Fibroblast of mammary gland (primary cell): ENCODE results near the gene NTM.

ENCODE experiments used
- DNase-seq: peaks from one replicate; pipeline ENCODE4 v3.0.0-alpha.2; 2010; ENCODE audit warnings: low read depth
- H3K4me3 ChIP-seq: 2 replicates; pipeline ENCODE4 v1.5.1; 2011; ENCODE audit warnings: low read depth, mild to moderate bottlenecking, low read length, moderate library complexity; ENCODE audit not compliant: control insufficient read depth
- CTCF ChIP-seq: conservative IDR thresholded peaks from 2 replicates; pipeline ENCODE4 v1.5.1; 2011; ENCODE audit warnings: low read depth, low read length, inconsistent platforms; ENCODE audit not compliant: control insufficient read depth, insufficient read depth

Gene NTM

GRCh38 chr11:132096132-132096825 is 725.9 kb downstream of the NTM start:
- no peak overlapping the region for H3K4me3 ChIP-seq
- no peak for DNase-seq
- TF ChIP-seq CTCF = no peak

GRCh38 chr11:132099692-132100091 is 729.3 kb downstream of the NTM start:
- TF ChIP-seq CTCF = peak; percentile 42
- no peak overlapping the region for H3K4me3 ChIP-seq
- peak; percentile 5 for DNase-seq

DNA sequence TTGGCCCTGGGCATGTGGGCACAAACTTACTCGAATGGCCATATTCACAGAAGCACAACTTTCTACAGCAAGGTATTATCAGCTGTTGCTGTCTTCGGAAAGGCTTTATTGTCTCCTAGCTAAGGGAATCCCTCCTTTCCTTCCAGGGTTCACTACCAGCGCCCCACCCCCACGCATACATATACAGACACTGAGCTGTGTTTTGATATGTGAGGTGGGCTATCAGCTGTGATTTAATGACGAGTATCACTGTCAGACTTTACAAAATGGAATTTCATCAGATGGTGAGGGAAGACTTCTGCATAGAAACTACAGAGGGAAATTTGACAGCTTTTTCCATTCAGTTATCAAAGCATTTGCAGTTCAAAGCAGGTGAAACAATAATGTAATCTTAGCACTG is 730.2 kb downstream of the NTM start:
- no peak for DNase-seq
- TF ChIP-seq CTCF = no peak
- no peak overlapping the region for H3K4me3 ChIP-seq

DNA sequence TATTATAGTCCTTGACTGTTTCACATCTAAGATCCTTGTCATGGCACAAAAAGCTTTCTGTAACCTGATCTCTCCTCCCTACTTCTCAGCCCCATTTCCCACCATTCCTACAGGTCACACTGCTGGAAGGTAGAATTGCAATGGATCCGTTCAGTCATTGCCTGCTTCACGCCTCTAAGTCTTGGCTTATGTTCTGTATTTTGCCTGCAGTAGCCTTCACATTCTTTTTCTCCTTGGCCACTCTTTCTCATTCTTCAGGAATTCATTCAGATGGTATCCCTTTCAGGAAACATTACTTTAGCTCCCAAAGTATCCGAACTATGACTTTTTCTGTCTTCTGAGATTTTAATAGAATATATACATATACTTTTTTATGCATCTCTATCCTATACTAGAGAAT is 731.5 kb downstream of the NTM start:
- DNase-seq = no peak
- H3K4me3 ChIP-seq = no peak overlapping the region
- TF ChIP-seq CTCF = no peak

DNA sequence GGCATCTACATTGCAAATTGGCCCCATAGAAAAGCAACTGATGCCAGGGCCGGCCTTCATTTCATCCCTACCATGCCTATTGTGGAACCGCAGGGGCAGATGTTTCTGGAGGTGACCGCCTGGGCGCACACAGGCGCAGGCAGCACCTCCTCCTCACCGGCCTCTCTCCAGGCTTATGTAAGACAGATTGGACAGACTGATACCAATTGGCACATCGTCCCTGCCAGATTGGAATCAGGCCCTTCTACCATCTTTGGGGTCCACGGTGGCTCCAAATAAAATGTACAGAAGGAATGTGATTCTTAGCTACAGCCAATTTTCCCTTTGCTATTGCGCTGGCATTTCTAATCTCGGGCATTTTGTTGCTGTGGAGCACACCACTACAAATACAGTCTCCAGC is 732.6 kb downstream of the NTM start:
- H3K4me3 ChIP-seq = no peak overlapping the region
- no peak for DNase-seq
- TF ChIP-seq CTCF = no peak

GRCh38 chr11:132106096-132106982 is 735.9 kb downstream of the NTM start:
- no peak for TF ChIP-seq CTCF
- no peak for DNase-seq

More at GRCh38 chr11:132106096-132106982, 735.9 kb downstream of the NTM start:
- H3K4me3 ChIP-seq = no peak overlapping the region
